Occipital lobe (tissue), 2 donors: ENCODE measurements around the gene RCOR1. TPM values are rescaled to one million over a fixed set of nuclear protein-coding genes. Genes with fewer than 3 reads are reported as not detected.
"Not testable (repeated sequence)": the region's sequence is repeated elsewhere in the genome, so short reads cannot be mapped to it uniquely, and the experiment has no call there.

Experiments
- DNase-seq: peaks from one replicate; lab custom pipeline; 2025; lab: John Stamatoyannopoulos, UW
- total RNA-seq: library from RNA; depleted of rRNA; stranded (reverse); fragments of >200 nt; gene quantifications from one replicate; pipeline ENCODE4 v1.2.3, GENCODE V29; 2014

RCOR1 gene
- total RNA-seq, 1 donor from 2014 or later = 13.1 TPM

- DNase-seq = no peak
Measured at GRCh38 chr14:102629011-102629444, 36.6 kb downstream of the RCOR1 start.

DNA sequence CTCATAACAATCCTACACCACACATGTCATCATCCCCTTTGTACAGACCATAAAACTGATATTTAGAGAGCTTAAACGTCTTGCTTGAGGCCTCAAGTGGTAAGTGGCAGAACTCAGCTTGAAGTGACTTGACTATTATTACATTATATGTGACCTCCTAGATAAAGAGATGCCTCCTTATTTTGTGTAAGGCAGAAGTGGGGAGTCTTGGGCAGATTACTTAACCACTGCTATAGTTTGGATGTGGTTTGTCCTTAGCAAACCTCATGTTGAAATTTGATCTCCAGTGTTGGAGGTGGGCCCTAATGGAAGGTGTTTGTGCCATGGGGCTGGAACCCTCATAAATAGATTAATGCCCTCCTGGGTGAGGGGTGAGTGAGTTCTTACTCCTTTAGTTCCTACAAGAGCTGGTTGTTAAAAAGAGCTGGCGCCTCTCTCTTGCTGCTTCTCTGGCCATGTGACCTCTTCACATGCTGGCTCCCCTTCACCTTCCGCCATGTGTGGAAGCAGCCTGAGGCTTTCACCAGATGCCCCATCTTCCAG lies 37.4 kb downstream of the RCOR1 start:
- DNase-seq = no peak

GRCh38 chr14:102630405-102630804 lies 38.0 kb downstream of the RCOR1 start:
- DNase-seq = no peak

DNA sequence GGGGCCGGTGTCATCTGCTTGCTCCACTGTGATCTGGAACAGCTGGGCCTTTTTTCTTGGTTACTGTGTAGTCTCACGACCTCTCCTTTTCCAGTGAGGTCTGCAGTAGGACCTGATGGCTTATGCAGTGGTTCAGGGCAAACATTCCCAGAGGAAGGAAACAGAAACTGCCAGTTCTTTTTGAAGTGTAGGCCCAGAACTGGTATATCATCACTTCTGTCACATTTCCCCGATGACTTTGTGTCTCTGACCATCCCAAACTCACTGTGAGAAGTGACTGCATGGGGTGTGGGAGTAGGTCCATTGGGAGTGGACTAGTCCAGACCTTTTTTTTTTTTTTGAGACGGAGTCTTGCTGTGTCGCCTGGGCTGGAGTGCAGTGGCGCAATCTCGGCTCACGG lies 38.4 kb downstream of the RCOR1 start:
- no peak for DNase-seq

GRCh38 chr14:102633906-102634595 lies 41.6 kb downstream of the RCOR1 start:
- no peak for DNase-seq

- DNase-seq = not testable (repeated sequence)
Measured at GRCh38 chr14:102639611-102640010, 47.2 kb downstream of the RCOR1 start.

DNA sequence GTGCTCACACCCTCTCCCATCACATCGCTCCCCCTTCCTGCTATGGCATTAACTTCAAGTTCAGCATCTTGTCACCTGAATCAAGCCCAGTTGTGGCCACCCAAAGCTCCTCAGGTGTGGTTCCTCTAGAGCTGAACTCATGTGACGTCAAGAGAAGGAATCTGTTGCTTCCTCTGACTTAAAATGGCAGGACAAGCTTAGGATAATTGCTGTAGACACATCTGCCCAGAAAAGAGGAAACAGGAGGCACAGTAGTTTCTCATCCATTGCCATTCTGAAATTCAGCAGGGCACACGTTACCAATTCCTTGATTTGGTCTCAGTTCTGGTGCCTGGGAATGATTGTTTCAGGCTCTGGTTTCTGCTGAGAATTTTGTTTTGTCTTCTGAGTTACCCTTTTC lies 52.1 kb downstream of the RCOR1 start:
- DNase-seq = no peak

DNA sequence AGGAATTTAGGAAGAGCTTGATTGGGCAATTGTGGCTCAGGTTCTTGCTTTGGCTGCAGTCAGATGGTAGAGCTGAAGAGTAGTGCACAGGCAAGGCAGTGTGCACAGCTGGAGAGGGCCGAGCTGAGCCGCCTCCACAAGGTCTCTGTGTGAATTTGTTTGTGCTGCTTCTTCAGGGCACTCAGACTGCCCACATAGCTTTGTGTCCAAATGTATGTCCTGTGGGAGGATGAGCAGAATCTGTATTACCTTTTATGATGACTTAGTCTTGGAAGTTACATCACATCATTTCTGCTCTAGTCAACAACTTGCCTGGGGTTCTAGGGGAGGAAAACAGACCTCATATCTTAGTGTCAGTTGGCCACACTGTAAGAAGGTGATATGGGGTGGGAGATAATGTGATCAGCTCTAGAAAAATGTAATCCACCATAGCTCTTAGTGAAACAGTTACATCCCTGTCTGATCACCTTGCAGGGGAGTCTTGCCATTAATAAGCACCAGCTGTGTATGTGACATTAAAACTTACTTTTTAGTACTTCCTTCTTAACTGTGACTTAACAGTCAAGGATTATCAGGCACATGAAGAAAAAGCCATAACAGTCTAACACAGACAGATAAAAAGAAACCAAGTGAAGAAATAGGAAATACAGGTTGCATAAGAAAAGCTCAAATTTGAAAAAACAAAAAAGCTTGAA lies 53.4 kb downstream of the RCOR1 start:
- no peak for DNase-seq

DNA sequence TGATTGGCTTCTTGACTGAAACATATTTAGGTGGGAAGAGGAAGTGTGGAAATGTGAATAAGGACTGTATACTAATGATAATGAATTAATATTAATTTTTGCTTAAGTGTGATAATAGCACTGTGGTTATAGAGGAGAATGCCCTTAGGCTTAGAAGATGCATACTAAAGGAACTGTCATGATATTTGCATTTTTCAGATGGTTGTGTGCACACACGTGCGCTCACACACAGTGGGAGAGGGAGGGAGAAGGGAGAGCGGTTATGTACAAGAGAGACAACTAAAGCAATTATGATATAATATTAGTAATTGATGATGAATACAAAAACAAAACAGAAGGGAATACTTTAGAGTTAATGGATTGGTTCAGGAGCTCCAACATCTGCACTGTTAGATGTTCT lies 54.2 kb downstream of the RCOR1 start:
- no peak for DNase-seq

DNA sequence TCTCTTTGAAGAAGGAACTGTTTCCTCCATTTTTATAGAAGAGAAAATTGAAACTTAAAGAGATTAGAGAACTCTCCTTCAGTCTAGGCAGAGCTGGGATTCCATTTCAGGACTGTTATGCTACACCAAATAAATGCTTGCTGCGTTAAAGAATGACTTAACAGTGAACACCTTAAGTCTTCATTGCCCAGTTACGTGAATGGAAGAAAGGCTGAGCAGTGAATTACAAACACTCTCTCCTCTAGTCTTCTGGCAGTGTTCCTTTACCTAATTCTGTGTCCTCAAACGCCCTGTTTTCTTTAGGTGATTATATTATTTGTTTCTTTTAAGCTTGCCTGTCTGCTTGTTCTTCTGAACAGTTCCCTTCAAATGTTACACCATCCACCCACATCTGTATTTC lies 59.7 kb downstream of the RCOR1 start:
- DNase-seq = no peak

DNA sequence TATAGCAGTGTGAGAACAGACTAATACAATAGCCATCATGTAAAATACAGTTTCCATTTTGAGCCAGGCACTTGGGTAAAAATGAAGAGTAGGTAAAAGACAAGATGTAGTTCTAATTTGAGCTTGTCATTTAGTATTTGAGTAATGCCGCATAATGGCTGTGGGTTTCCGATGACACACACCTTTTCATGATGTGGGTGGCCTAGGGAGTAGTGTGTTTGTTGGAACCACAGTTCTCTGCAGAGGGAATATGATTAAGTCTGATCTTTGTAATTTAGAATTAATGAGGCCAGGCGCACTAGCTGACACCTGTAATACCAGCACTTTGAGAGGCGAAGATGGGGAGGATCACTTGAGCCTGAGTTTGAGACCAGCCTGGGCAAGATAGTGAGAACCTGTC lies 61.8 kb downstream of the RCOR1 start:
- no peak for DNase-seq

DNA sequence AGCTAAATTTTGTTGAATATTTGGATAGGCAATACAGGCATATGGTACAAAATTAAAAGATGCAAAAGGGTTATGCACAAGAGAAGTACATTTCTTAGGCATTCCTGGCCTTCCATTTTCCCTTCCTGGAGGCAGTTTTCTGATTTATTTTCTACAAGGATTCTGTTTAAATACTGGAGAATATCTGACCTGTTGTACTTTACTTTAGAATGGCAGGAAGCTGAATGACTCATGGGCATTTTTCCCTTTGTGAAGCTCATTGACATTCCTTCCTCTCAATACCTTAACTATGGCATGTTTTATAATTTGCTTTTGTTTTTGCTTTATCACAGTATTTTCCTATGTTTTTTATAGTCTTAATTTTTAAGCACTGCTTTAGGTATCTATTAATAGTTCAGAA lies 62.7 kb downstream of the RCOR1 start:
- no peak for DNase-seq

DNA sequence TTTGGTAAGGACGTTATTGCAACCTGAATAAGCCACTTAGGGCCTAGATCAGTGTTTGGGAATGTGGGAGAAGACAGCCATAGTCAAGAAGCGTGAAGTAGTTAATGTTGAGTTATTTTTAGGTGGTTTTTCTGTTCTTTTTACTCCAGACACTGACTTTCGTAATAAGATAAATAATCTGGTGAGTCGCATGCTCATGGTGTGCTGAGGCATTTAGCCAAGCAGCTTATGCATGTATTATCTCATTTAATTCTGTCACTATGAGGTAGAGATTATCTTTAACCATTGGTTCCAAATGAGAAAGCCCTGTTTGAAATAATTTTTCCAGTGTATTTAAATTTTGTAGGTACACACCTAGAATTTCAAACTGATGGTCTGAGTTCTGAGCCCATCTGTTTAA lies 67.3 kb downstream of the RCOR1 start:
- DNase-seq = no peak

GRCh38 chr14:102661614-102662013 lies 69.2 kb downstream of the RCOR1 start:
- DNase-seq = no peak

GRCh38 chr14:102662636-102663430 lies 70.4 kb downstream of the RCOR1 start:
- DNase-seq = no peak

- DNase-seq = no peak
Measured at GRCh38 chr14:102663440-102663839, 71.0 kb downstream of the RCOR1 start.

DNA sequence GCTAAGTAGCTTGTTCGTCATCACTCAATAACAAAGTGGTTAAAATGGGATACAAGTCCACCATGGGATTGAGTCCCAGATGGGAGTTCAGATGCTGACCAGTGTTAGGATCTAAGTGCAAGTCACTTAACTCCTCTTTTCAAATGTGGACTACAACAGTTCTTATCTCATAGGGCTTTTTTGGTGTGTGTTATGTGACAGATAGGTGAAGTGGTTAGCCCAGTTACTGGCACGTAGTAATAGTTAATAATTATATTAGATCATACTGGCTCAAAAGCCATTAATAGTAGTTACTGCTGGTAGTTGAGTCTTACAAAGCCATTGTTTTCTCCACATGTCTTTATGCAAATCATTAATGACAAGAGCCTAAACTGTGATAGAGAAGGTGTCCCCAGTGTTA lies 73.2 kb downstream of the RCOR1 start:
- DNase-seq = no peak

DNA sequence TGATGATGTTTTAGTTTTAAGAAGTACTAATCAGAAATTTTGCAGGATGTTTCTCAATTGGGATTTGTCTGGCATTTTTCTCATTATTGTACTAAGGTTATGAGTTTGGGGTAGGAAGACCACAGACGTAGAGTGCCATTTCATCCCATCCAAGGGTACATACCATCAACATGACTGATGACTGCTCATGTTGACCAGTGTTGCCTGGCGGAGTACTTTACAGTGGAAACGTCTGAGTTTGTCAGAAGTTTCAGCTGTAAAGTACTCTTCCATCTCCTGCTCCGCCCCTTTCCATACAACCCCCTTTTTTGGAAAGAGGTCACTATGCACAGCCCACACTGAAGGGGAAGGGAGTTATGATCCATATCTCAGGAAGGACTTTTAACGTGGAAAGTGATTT lies 74.2 kb downstream of the RCOR1 start:
- DNase-seq = no peak

- DNase-seq = no peak
Measured at GRCh38 chr14:102667703-102668102, 75.3 kb downstream of the RCOR1 start.

DNA sequence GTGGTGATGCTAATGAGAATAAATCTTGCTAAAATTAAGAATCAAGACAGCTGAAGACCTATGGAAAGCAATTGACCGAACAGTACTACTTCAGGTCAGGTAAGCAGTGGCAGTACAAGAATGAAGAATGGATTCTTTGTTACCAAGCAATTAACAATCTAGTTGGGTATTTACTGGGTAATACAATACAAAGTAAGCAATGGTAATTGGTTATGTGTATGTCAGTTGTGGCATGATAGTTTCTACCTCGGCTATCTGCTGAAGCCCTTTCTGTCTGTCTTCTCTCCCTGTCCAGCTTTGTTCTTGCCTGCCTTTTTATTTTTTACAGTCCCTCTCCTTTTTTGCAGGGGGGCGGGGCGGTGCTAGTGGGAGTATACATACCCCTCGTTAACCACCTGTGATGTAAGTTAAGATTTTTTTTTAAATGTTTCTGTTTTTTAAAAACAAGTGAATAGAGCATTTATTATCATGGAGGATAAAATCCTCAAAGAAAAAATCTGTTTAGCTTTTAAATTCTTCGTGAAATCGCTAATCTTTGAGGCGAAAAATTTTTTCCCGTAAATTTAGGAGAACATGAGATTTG lies 75.9 kb downstream of the RCOR1 start:
- no peak for DNase-seq

GRCh38 chr14:102671410-102671809 lies 79.0 kb downstream of the RCOR1 start:
- DNase-seq = no peak
